Measurements from ENCODE around the gene KIAA0825.
"Not testable (repeated sequence)": the region's sequence is repeated elsewhere in the genome, so short reads cannot be mapped to it uniquely, and the experiment has no call there.

Gene KIAA0825

DNA sequence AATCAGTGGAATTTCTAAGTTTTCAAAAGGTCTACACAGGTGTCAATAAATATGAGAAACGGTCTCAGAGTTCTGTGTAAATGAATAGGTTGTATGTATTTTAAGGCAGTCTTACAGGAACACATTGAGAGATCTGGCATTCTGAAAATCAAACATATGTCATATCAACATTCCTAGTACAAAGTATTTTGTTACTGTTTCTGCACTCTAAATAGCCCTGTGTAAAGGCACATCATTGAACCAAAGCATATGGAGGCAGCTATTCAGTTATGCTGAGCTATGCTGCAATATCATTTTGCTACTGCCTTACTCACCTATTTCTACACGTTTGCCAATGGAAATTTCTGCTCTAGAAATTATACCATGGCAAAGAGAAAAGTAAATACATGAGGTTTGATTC lies 379.1 kb downstream of the KIAA0825 start:
- no peak for DNase-seq (ENCODE audit: low spot score)

DNA sequence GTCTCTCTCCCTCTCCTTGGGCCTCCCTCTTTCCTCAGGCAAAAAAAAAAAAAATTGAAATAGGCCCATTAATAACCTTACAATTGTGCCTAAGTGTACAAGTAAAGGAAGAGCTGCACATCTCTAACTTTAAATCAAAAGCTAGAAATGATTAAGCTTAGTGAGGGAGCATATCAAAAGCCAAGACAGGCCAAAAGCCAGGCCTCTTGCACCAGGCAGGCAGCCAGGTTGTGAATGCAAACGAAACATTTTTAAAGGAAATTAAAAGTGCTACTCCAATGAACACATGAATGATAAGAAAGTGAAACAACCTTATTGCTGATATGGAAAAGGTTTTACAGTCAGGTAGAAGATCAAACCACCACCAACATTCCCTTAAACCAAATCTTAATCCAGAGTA lies 383.4 kb downstream of the KIAA0825 start:
- no peak for DNase-seq (ENCODE audit: low spot score)

- no peak for DNase-seq (ENCODE audit: low spot score)
Observed at GRCh38 chr5:94228791-94229190, 389.6 kb downstream of the KIAA0825 start.

GRCh38 chr5:94223235-94223634 lies 395.2 kb downstream of the KIAA0825 start:
- DNase-seq (ENCODE audit: low spot score): no peak

GRCh38 chr5:94218374-94218773 lies 400.0 kb downstream of the KIAA0825 start:
- peak; percentile 56 for DNase-seq (ENCODE audit: low spot score)

DNA sequence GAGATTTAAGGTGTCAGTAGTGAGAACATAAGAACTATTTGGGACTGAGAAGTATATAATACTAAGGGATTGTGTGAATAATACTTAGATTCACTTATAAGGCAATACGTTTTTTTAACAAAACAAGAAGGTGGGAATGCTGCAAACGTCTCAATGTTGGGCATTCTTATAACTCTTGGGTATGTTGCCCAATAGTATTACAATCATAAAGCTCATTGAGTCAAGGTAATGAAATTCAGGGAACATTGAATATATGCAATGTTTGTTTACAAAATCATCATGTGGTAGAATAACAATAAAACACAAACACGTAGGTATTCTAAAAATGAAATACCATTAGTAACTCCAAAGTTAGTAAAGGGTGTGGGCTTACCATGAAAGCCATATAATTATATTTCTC lies 400.7 kb downstream of the KIAA0825 start:
- DNase-seq (ENCODE audit: low spot score): peak; percentile 17

DNA sequence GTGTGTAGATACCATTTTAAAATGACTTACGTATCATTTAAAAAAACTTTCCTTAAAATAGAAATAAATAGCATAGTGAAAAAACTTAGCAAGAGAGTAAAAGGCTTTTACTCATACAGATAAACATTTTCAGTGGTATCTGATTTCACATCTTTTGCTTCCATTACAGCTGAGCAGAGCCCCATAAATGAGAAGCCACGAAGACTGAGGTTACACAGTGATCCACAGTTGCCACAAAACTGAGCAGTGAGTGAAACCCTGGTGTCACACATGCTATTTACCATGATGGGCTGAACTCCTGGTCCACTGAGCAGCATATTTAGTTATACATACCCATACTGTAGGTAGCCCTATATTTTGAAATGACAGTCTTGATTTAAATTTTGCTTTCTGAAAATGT lies 401.2 kb downstream of the KIAA0825 start:
- DNase-seq (ENCODE audit: low spot score): no peak

GRCh38 chr5:94212476-94212875 lies 405.9 kb downstream of the KIAA0825 start:
- no peak for DNase-seq (ENCODE audit: low spot score)

DNA sequence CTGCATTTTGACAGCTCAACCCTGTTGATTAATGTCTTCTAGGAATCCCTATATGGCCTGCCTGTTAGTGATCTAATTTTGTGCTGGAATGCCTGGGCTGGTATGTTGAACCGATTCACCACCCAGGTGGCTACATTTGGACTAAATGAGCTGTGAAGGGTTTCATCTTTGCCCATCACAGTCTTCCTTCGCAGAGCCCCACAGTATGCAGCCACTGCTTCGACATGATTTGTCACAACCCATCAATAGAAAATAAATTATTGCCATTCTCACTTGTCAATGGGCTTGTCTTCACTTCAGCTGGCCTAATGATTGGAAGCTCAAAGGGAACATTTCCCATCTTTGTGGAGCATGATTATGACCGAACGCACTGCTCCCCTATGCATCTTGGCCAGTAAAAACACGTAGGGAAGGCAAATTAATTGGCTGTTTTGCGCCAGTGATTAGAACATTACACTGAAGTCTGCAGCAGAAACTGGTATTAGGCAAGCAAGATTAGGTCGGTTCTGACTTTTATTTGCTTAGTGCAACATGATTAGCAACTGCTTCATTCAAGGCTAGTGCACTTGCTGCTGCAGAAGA lies 408.5 kb downstream of the KIAA0825 start:
- no peak for DNase-seq (ENCODE audit: low spot score)

- no peak for DNase-seq (ENCODE audit: low spot score)
Observed at GRCh38 chr5:94209272-94209671, 409.1 kb downstream of the KIAA0825 start.

DNA sequence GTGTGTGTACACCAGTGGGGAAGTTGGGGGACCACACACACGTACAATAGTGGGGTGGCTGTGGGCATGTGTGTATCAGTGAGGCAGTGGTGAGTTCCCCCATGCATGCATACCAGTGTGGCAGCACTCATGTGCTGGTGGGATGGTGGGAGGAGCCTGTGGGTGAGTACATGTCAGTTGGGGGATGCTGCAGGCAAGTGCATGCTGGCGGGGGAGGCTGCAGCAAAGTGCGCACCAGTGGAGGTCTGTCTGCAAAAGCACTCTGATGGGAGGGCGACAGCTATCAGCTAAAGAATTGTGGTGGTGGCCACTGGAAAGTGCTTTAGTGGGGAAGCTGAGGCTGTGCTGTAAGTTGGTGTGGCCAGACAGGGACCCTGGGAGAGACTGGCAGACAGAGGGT lies 418.8 kb downstream of the KIAA0825 start:
- DNase-seq (ENCODE audit: low spot score): no peak

DNA sequence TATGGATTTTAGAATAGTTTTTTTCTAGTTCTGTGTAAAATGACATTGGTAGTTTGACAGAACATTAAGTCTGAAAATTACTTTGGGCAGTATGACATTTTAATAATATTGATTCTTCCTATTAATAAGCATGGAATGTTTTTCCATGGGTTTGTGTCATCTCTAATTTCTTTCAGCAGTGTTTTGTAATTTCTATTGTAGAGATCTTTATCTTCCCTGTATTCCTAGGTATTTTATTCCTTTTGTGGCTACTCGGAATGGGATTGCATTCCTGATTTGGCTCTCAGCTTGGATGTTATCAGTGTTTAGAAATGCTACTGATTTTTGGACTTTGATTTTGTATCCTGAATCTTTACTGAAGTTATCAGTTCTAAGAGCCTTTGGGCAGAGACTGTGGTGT lies 420.4 kb downstream of the KIAA0825 start:
- no peak for DNase-seq (ENCODE audit: low spot score)

DNA sequence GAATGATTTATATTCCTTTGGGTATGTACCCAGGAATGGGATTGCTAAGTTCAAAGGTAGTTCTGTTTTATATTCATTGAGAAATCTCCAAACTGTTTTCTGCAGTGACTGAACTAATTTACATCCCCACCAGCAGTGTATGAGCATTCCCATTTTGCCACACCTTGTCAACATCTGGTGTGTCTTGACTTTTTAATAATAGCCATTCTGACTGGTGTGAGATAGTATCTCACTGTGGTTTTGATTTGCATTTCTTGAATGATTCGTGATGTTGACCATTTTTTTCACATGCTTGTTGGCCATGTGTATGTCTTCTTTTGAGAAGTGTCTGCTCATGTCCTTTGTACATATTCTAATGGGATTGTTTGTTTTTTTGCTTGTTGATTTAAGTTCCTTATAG lies 421.5 kb downstream of the KIAA0825 start:
- no peak for DNase-seq (ENCODE audit: low spot score)

GRCh38 chr5:94192658-94193391 lies 425.6 kb downstream of the KIAA0825 start:
- no peak for DNase-seq (ENCODE audit: low spot score)

GRCh38 chr5:94191604-94192003 lies 426.8 kb downstream of the KIAA0825 start:
- DNase-seq (ENCODE audit: low spot score): no peak

- no peak for DNase-seq (ENCODE audit: low spot score)
Observed at GRCh38 chr5:94188725-94189124, 429.7 kb downstream of the KIAA0825 start.

DNA sequence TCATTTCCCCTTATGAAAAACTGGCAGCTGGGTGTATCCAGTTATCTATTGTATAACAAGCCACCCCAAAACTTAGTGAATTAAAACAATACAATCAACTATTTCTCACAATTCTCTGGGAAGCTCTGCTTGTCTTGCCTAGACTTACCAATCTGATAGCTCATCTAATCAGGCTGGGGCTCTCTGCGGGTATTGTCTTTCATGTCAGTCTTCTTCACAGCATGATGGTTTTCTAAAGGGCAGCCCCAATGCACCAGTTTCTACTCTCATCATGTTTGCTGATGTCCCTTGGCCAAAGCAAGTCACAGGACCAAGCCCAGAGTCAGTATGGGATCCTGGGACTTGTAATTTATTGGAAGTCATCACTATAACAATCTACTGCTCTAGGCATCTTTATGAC lies 433.5 kb downstream of the KIAA0825 start:
- no peak for DNase-seq (ENCODE audit: low spot score)

- DNase-seq (ENCODE audit: low spot score): no peak
Observed at GRCh38 chr5:94181895-94182294, 436.5 kb downstream of the KIAA0825 start.

DNA sequence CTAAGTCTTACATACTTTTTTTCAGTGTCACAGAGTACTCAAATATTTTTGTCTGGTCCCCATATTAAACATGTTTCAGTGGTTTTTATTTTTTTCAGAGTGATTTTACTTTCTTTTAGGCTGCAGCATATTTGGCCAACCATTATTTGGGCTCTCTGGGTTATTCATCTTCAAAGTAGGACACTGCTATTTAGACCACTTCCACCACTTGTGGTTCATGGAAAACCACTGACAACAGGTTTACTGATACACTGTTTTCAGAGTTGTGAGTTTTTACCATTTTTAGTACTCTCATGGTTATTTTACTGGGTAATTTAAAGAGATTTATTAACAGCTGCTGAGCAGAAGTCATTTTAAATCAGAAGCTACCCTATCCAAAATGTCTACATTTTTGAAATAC lies 437.6 kb downstream of the KIAA0825 start:
- DNase-seq (ENCODE audit: low spot score): no peak

DNA sequence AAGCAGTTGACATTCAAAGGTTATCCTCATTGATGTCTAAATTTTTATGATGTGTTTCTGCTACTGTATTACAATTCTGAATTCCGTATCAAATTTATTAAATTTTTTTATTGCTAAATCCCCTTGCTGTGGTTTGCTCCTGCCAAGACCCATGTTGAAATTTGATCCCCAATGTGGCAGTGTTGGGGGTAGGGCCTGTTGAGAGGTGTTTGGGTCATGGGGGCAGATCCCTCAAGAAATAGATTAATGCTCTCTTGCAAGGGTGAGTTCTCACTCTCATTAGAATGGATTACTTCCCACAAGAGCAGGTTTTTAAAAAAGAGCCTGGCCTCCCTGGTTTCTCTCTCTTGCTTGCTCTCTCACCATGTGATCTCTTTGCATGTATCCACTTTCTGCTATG lies 442.5 kb downstream of the KIAA0825 start:
- no peak for DNase-seq (ENCODE audit: low spot score)

- DNase-seq (ENCODE audit: low spot score): no peak
Observed at GRCh38 chr5:94174748-94175411, 443.5 kb downstream of the KIAA0825 start.

GRCh38 chr5:94173100-94173499 lies 445.3 kb downstream of the KIAA0825 start:
- no peak for DNase-seq (ENCODE audit: low spot score)

DNA sequence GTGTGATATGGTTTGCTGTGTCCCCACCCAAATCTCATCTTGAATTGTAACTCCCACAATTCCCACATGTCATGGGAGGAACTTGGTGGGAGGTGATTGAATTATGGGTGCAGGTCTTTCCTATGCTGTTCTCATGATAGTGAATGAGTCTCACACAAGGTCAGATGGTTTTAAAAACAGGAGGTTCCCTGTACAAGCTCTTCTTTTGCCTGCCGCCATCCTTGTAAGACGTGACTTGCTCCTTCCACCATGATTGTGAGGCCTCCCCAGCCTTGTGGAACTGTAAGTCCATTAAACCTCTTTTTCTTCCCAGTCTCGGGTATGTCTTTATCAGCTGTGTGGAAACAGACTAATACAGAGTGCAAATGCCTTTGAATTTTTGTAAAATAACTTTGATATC lies 447.3 kb downstream of the KIAA0825 start:
- DNase-seq (ENCODE audit: low spot score): not testable (repeated sequence)

- not testable (repeated sequence) for DNase-seq (ENCODE audit: low spot score)
Observed at GRCh38 chr5:94170158-94170557, 448.2 kb downstream of the KIAA0825 start.
